CD14-positive monocyte (primary cell): ENCODE measurements around the gene DGCR2. TPM values are rescaled to one million over a fixed set of nuclear protein-coding genes. Genes with fewer than 3 reads are reported as not detected.

Experiments used
- DNase-seq, 3 donors: peaks; one replicate each; pipeline ENCODE4 v3.0.0-alpha.2; 2011 to 2022
- H2AFZ ChIP-seq: 2 replicates; pipeline ENCODE4 v1.6.0; 2012; ENCODE audit warnings: mild to moderate bottlenecking, low read depth, low read length, inconsistent platforms; ENCODE audit not compliant: insufficient read depth, poor library complexity, severe bottlenecking
- H3K27ac ChIP-seq, 2 donors: 1 replicate in 1 of 2; 2 replicates in 1 of 2; pipeline ENCODE4 v1.5.1; 2012 to 2013; ENCODE audit warnings: low read length in 2 of 2, control low read depth in 1 of 2, inconsistent platforms in 1 of 2, low read depth in 1 of 2, mild to moderate bottlenecking in 1 of 2
- H3K27me3 ChIP-seq, 2 donors: one replicate each; pipeline versions ENCODE4 v1.6.0 to v1.6.1; 2011 to 2013; ENCODE audit warnings: low read length in 2 of 2; ENCODE audit not compliant: control insufficient read depth in 2 of 2, insufficient read depth in 2 of 2
- H3K36me3 ChIP-seq, 2 donors: replicated peaks in 1 of 2; 1 replicate in 1 of 2; 2 replicates in 1 of 2; pipeline versions ENCODE4 v1.5.1 to v1.6.1; 2012 to 2013; ENCODE audit warnings: low read length in 2 of 2, control low read depth in 1 of 2, inconsistent platforms in 1 of 2, mild to moderate bottlenecking in 1 of 2; ENCODE audit not compliant: insufficient read depth in 2 of 2, control insufficient read depth in 1 of 2
- H3K4me1 ChIP-seq, 2 donors: 1 replicate in 1 of 2; 2 replicates in 1 of 2; pipeline versions ENCODE4 v1.5.1 to v1.6.1; 2012 to 2013; ENCODE audit warnings: low read length in 2 of 2, control low read depth in 1 of 2, inconsistent platforms in 1 of 2, mild to moderate bottlenecking in 1 of 2, moderate library complexity in 1 of 2; ENCODE audit not compliant: insufficient read depth in 2 of 2, control insufficient read depth in 1 of 2
- H3K4me2 ChIP-seq: replicated peaks from 2 replicates; pipeline ENCODE3; 2012; ENCODE audit warnings: low read length, moderate library complexity, mild to moderate bottlenecking; ENCODE audit not compliant: poor library complexity, severe bottlenecking; ENCODE audit errors: extremely low read depth
- H3K4me3 ChIP-seq, 3 experiments: fragments of 200-600 bp in 1 of 3; sonication (generic) in 1 of 3; replicated peaks in 1 of 3; 1 replicate in 2 of 3; 2 replicates in 1 of 3; pipeline ENCODE4 v1.5.1; 2011 to 2013; ENCODE audit warnings: low read length in 3 of 3, mild to moderate bottlenecking in 3 of 3, control low read depth in 2 of 3, low read depth in 2 of 3, inconsistent platforms in 1 of 3, moderate library complexity in 1 of 3
- H3K79me2 ChIP-seq: 2 replicates; pipeline ENCODE4 v1.6.0; 2012; ENCODE audit warnings: mild to moderate bottlenecking, control low read depth, inconsistent platforms, low read length, moderate library complexity; ENCODE audit not compliant: insufficient read depth
- H3K9ac ChIP-seq: 2 replicates; pipeline ENCODE4 v1.6.0; 2017; ENCODE audit warnings: low read length, mild to moderate bottlenecking; ENCODE audit not compliant: insufficient read depth, poor library complexity, severe bottlenecking
- H3K9me3 ChIP-seq, 2 donors: replicated peaks in 1 of 2; 1 replicate in 1 of 2; 2 replicates in 1 of 2; pipeline versions ENCODE4 v1.5.1 to v1.6.1; 2012 to 2013; ENCODE audit warnings: low read length in 2 of 2, control low read depth in 1 of 2; ENCODE audit not compliant: control insufficient read depth in 1 of 2, insufficient read depth in 1 of 2
- H4K20me1 ChIP-seq: 2 replicates; pipeline ENCODE4 v1.6.0; 2012; ENCODE audit warnings: mild to moderate bottlenecking, low read length, control low read depth, moderate library complexity; ENCODE audit not compliant: insufficient read depth
- H3K27ac Mint-ChIP-seq, 7 donors: one replicate each; pipeline ENCODE4 v1.8.0; 2020; ENCODE audit warnings: mild to moderate bottlenecking in 7 of 7, mixed read lengths in 7 of 7, moderate library complexity in 6 of 7, inconsistent platforms in 2 of 7
- H3K27me3 Mint-ChIP-seq, 3 donors: one replicate each; pipeline ENCODE4 v1.8.0; 2021 to 2022; ENCODE audit warnings: low read depth in 3 of 3, mild to moderate bottlenecking in 3 of 3, mixed read lengths in 3 of 3, moderate library complexity in 3 of 3, inconsistent platforms in 1 of 3
- H3K36me3 Mint-ChIP-seq, 2 donors: one replicate each; pipeline ENCODE4 v1.8.0; 2020; ENCODE audit warnings: mixed read lengths in 2 of 2, inconsistent platforms in 1 of 2, mild to moderate bottlenecking in 1 of 2
- H3K4me1 Mint-ChIP-seq: one replicate; pipeline ENCODE4 v1.8.0; 2020; ENCODE audit warnings: mild to moderate bottlenecking, mixed read lengths
- H3K4me3 Mint-ChIP-seq, 2 donors: one replicate each; pipeline ENCODE4 v1.8.0; 2020; ENCODE audit warnings: mild to moderate bottlenecking in 2 of 2, mixed read lengths in 2 of 2, moderate library complexity in 1 of 2
- H3K9me3 Mint-ChIP-seq, 7 donors: one replicate each; pipeline ENCODE4 v1.8.0; 2020 to 2022; ENCODE audit warnings: mixed read lengths in 7 of 7, mild to moderate bottlenecking in 6 of 7, moderate library complexity in 6 of 7, inconsistent platforms in 2 of 7
- CTCF ChIP-seq: fragments of 200-600 bp; IDR thresholded peaks from one replicate; pipeline ENCODE4 v1.8.0; 2022; ENCODE audit warnings: antibody characterized with exemption, mild to moderate bottlenecking
- WGBS: methylation state at CpG from one replicate; pipeline ENCODE4 v1.1.5; 2013; ENCODE audit warnings: missing lambda C conversion rate; ENCODE audit not compliant: insufficient coverage; 5-methylcytosine and 5-hydroxymethylcytosine counted together
- intact Hi-C, 2 donors: fragments of 100-400 bp; cut with micrococcal nuclease; formaldehyde crosslinking; loops; one replicate each; pipeline versions ENCODE4 v1.15.0 to v1.15.1; 2023
- polyA plus RNA-seq, 3 donors: library from polyadenylated mRNA; depleted of rRNA in 1 of 3; unstranded in 2 of 3; stranded (reverse) in 1 of 3; fragments of 300-500 nt in 2 of 3; fragments of >200 nt in 1 of 3; fragmentation: Illumina TruSeq in 2 of 3; gene quantifications; 1 replicate in 2 of 3; 2 replicates in 1 of 3; pipeline ENCODE4 v1.2.3, GENCODE V29; 2012 to 2021

The DGCR2 gene
- polyA plus RNA-seq, 3 donors = 28.9 to 37.0 (median 36.2) TPM

GRCh38 chr22:19128009-19128401 lies 5.8 kb upstream of the DGCR2 start:
- Histone ChIP-seq H3K27ac (no peak overlapping the region), H4K20me1 (no peaks in the 10 kb centered on the region), H3K4me1 (peaks cover 3% of the 10 kb centered on the region in 2 donors), H3K79me2 (no peaks in the 10 kb centered on the region), H2AFZ (no peak overlapping the region), H3K36me3 (peaks cover 18 to 23% of the 10 kb centered on the region in 2 donors), H3K9ac (no peak overlapping the region), H3K4me3 (no peak overlapping the region), H3K4me2 (no peak overlapping the region), H3K9me3 (no peaks in the 10 kb centered on the region), H3K27me3 (no peaks in the 10 kb centered on the region)
- peaks cover 5% of the 10 kb centered on the region for H3K4me1 Mint-ChIP-seq
- H3K36me3 Mint-ChIP-seq = peaks cover 15 to 20% of the 10 kb centered on the region in 2 donors
- no peak for TF ChIP-seq CTCF
- peak overlapping the region in 1 of 7 donors; percentile 4 for H3K27ac Mint-ChIP-seq
- no peak for DNase-seq
- H3K27me3 Mint-ChIP-seq = peaks cover 1 to 7% (median 7%) of the 10 kb centered on the region in 3 donors
- 88% methylated on average over 6 of the region's 7 CpGs for WGBS
- intact Hi-C loops = no loop called here
- peaks cover 0 to 3% (median 0%) of the 10 kb centered on the region in 7 donors for H3K9me3 Mint-ChIP-seq
- H3K4me3 Mint-ChIP-seq = no peak overlapping the region

- peaks cover 0 to 3% (median 0%) of the 10 kb centered on the region in 7 donors for H3K9me3 Mint-ChIP-seq
- Histone ChIP-seq H3K27me3 (no peaks in the 10 kb centered on the region), H3K4me2 (no peak overlapping the region), H3K9me3 (no peaks in the 10 kb centered on the region), H3K9ac (no peak overlapping the region), H3K79me2 (no peaks in the 10 kb centered on the region), H3K4me3 (no peak overlapping the region), H2AFZ (no peak overlapping the region), H3K36me3 (peaks cover 13 to 18% of the 10 kb centered on the region in 2 donors), H3K27ac (no peak overlapping the region), H4K20me1 (no peaks in the 10 kb centered on the region), H3K4me1 (peaks cover 7 to 8% of the 10 kb centered on the region in 2 donors)
- H3K4me1 Mint-ChIP-seq = peaks cover 8% of the 10 kb centered on the region
- no peak for DNase-seq
- TF ChIP-seq CTCF = no peak
- peaks cover 12 to 15% of the 10 kb centered on the region in 2 donors for H3K36me3 Mint-ChIP-seq
- no peak overlapping the region for H3K4me3 Mint-ChIP-seq
- WGBS = 98% methylated on average over 12 of the region's 16 CpGs
- H3K27ac Mint-ChIP-seq = peak overlapping the region in 1 of 7 donors; percentile 4
- peaks cover 1 to 7% (median 7%) of the 10 kb centered on the region in 3 donors for H3K27me3 Mint-ChIP-seq
- intact Hi-C loops = no loop called here
Measured at GRCh38 chr22:19127329-19128008, 5.3 kb upstream of the DGCR2 start.
